HEK293 (cell line): Measurements from ENCODE around the gene CASP2.

ENCODE experiments used
- BCL11A ChIP-seq: fragments of 450-650 bp; formaldehyde crosslinking; IDR thresholded peaks from 2 replicates; pipeline ENCODE4 v1.5.1; 2016; ENCODE audit warnings: low read depth, missing biosample characterization, missing genetic modification characterization
- CTCF ChIP-seq: fragments of 450-650 bp; formaldehyde crosslinking; IDR thresholded peaks from 2 replicates; pipeline ENCODE4 v1.5.1; 2016; ENCODE audit warnings: missing biosample characterization, missing genetic modification characterization
- OVOL3 ChIP-seq: fragments of 450-650 bp; formaldehyde crosslinking; IDR thresholded peaks from 2 replicates; pipeline ENCODE4 v1.5.1; 2016; ENCODE audit warnings: missing biosample characterization, missing genetic modification characterization
- ZBTB21 ChIP-seq: fragments of 450-650 bp; formaldehyde crosslinking; IDR thresholded peaks from 2 replicates; pipeline ENCODE4 v1.5.1; 2017; ENCODE audit warnings: missing biosample characterization, missing genetic modification characterization
- ZBTB48 ChIP-seq: fragments of 450-650 bp; formaldehyde crosslinking; IDR thresholded peaks from 2 replicates; pipeline ENCODE4 v1.5.1; 2016; ENCODE audit warnings: missing biosample characterization, missing genetic modification characterization
- ZNF354C ChIP-seq: fragments of 450-650 bp; formaldehyde crosslinking; IDR thresholded peaks from 2 replicates; pipeline ENCODE4 v1.5.1; 2016; ENCODE audit warnings: missing biosample characterization, missing genetic modification characterization, low read depth, borderline replicate concordance
- ZNF423 ChIP-seq: fragments of 450-650 bp; formaldehyde crosslinking; IDR thresholded peaks from 2 replicates; pipeline ENCODE4 v1.5.1; 2016; ENCODE audit warnings: missing biosample characterization, missing genetic modification characterization
- ZNF558 ChIP-seq: fragments of 450-650 bp; formaldehyde crosslinking; IDR thresholded peaks from 2 replicates; pipeline ENCODE4 v1.5.1; 2016; ENCODE audit warnings: missing biosample characterization, missing genetic modification characterization
- ZNF621 ChIP-seq: fragments of 450-650 bp; formaldehyde crosslinking; IDR thresholded peaks from 2 replicates; pipeline ENCODE4 v1.5.1; 2017; ENCODE audit warnings: missing biosample characterization, missing genetic modification characterization
- ZNF777 ChIP-seq: fragments of 450-650 bp; formaldehyde crosslinking; IDR thresholded peaks from 2 replicates; pipeline ENCODE4 v1.5.1; 2017; ENCODE audit warnings: missing biosample characterization, missing genetic modification characterization, borderline replicate concordance
- TF ChIP-seq, protein P1 (sequence below): sonication (generic); formaldehyde crosslinking; IDR thresholded peaks from 2 replicates; pipeline ENCODE4 v1.8.1; 2022; ENCODE audit warnings: mild to moderate bottlenecking, moderate library complexity, missing genetic modification reagents

- TF ChIP-seq CTCF (no peak), ZBTB48 (tag by site-specific recombination) (no peak), BCL11A (tag by site-specific recombination) (no peak), ZNF354C (tag by site-specific recombination) (no peak), ZNF423 (tag by site-specific recombination) (no peak), ZNF558 (no peak), OVOL3 (tag by site-specific recombination) (no peak), ZNF777 (tag by site-specific recombination) (no peak), ZBTB21 (no peak), ZNF621 (tag by site-specific recombination) (no peak)
- TF ChIP-seq, protein P1, sequence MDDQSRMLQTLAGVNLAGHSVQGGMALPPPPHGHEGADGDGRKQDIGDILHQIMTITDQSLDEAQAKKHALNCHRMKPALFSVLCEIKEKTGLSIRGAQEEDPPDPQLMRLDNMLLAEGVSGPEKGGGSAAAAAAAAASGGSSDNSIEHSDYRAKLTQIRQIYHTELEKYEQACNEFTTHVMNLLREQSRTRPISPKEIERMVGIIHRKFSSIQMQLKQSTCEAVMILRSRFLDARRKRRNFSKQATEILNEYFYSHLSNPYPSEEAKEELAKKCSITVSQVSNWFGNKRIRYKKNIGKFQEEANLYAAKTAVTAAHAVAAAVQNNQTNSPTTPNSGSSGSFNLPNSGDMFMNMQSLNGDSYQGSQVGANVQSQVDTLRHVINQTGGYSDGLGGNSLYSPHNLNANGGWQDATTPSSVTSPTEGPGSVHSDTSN (CRISPR knock-in tag) = no peak
These were observed 4.8 kb upstream of the CASP2 start for GRCh38 chr7:143283381-143283780.
